GM23338 (cell line): ENCODE measurements around the gene LAMB1. TPM values are rescaled to one million over a fixed set of nuclear protein-coding genes. Genes with fewer than 3 reads are reported as not detected.

Experiments
- ATAC-seq: fragments of 200-7000 bp; cut with Tn5 transposase; 3 replicates; pipeline ENCODE4 v1.9.1; 2020
- DNase-seq: peaks from one replicate; pipeline ENCODE4 v3.0.0-alpha.2; 2015; ENCODE audit warnings: low spot score
- H2AFZ ChIP-seq: fragments of 200-600 bp; sonication (generic); 2 replicates; pipeline ENCODE4 v1.8.0; 2016; ENCODE audit warnings: antibody characterized with exemption, mild to moderate bottlenecking, moderate library complexity
- H3F3A ChIP-seq: fragments of 200-600 bp; sonication (generic); replicated peaks from 2 replicates; pipeline ENCODE4 v1.8.0; 2017; ENCODE audit warnings: antibody characterized with exemption, mixed run types, low read depth
- H3K27ac ChIP-seq: fragments of 200-600 bp; sonication (generic); 2 replicates; pipeline ENCODE4 v1.6.1; 2016; ENCODE audit warnings: low read depth
- H3K27me3 ChIP-seq: fragments of 200-600 bp; sonication (generic); 2 replicates; pipeline ENCODE4 v1.8.0; 2016; ENCODE audit warnings: mild to moderate bottlenecking, mixed run types, moderate library complexity; ENCODE audit not compliant: insufficient read depth
- H3K36me3 ChIP-seq: fragments of 200-600 bp; sonication (generic); 2 replicates; pipeline ENCODE4 v1.8.0; 2016; ENCODE audit warnings: mild to moderate bottlenecking; ENCODE audit not compliant: insufficient read depth
- H3K4me1 ChIP-seq: fragments of 200-600 bp; sonication (generic); 2 replicates; pipeline ENCODE4 v1.8.0; 2016; ENCODE audit warnings: mild to moderate bottlenecking, moderate library complexity; ENCODE audit not compliant: insufficient read depth
- H3K4me2 ChIP-seq: fragments of 200-600 bp; sonication (generic); 2 replicates; pipeline ENCODE4 v1.7.1; 2017; ENCODE audit warnings: mixed run types
- H3K4me3 ChIP-seq: fragments of 200-600 bp; sonication (generic); 2 replicates; pipeline ENCODE4 v1.6.1; 2016; ENCODE audit warnings: mixed run types
- H3K79me2 ChIP-seq: fragments of 200-600 bp; sonication (generic); replicated peaks from 2 replicates; pipeline ENCODE4 v1.8.0; 2017; ENCODE audit warnings: mild to moderate bottlenecking; ENCODE audit not compliant: insufficient read depth
- H3K9me2 ChIP-seq: fragments of 200-600 bp; sonication (generic); 2 replicates; pipeline ENCODE4 v1.8.0; 2017; ENCODE audit not compliant: insufficient read depth
- H4K20me1 ChIP-seq: fragments of 200-600 bp; sonication (generic); replicated peaks from 2 replicates; pipeline ENCODE4 v1.8.0; 2017; ENCODE audit warnings: mild to moderate bottlenecking; ENCODE audit not compliant: insufficient read depth
- H3K27ac Mint-ChIP-seq: 2 replicates; pipeline ENCODE4 v1.8.0; 2020; ENCODE audit warnings: inconsistent platforms, mild to moderate bottlenecking, moderate library complexity, mixed read lengths
- H3K27me3 Mint-ChIP-seq: 3 replicates; pipeline ENCODE4 v1.8.0; 2022; ENCODE audit warnings: low read depth, mild to moderate bottlenecking, moderate library complexity, mixed read lengths, inconsistent platforms; ENCODE audit not compliant: insufficient read depth, poor library complexity
- H3K36me3 Mint-ChIP-seq: 3 replicates; pipeline ENCODE4 v1.8.0; 2021; ENCODE audit warnings: low read depth, mild to moderate bottlenecking, inconsistent platforms, moderate library complexity, mixed read lengths
- H3K4me1 Mint-ChIP-seq: 3 replicates; pipeline ENCODE4 v1.8.0; 2020; ENCODE audit warnings: mild to moderate bottlenecking, inconsistent platforms, mixed read lengths
- H3K4me3 Mint-ChIP-seq: 3 replicates; pipeline ENCODE4 v1.8.0; 2021; ENCODE audit warnings: moderate library complexity, mild to moderate bottlenecking, inconsistent platforms, mixed read lengths
- H3K9me3 Mint-ChIP-seq: 3 replicates; pipeline ENCODE4 v1.8.0; 2020; ENCODE audit warnings: moderate library complexity, mild to moderate bottlenecking, inconsistent platforms, mixed read lengths
- CREB1 ChIP-seq: fragments of 250-450 bp; sonication (Bioruptor Pico); IDR thresholded peaks from 2 replicates; pipeline ENCODE4 v1.5.0; 2020; ENCODE audit warnings: low read depth, mild to moderate bottlenecking, moderate library complexity
- EZH2phosphoT487 ChIP-seq: fragments of 200-600 bp; sonication (generic); IDR thresholded peaks from one replicate; pipeline ENCODE4 v1.8.1; 2018; ENCODE audit warnings: antibody characterized with exemption; ENCODE audit not compliant: unreplicated experiment
- JUNB ChIP-seq: IDR thresholded peaks from one replicate; pipeline ENCODE4 v1.6.1; 2016; ENCODE audit warnings: antibody characterized with exemption; ENCODE audit not compliant: unreplicated experiment
- POLR2AphosphoS5 ChIP-seq: IDR thresholded peaks from 2 replicates; pipeline ENCODE4 v1.6.1; 2016; ENCODE audit warnings: antibody characterized with exemption, low read depth
- STAT1 ChIP-seq: IDR thresholded peaks from one replicate; pipeline ENCODE4 v1.6.1; 2016; ENCODE audit warnings: antibody characterized with exemption; ENCODE audit not compliant: unreplicated experiment
- ZNF114 ChIP-seq: fragments of 250-450 bp; sonication (Bioruptor Pico); IDR thresholded peaks from 2 replicates; pipeline ENCODE4 v1.5.0; 2020; ENCODE audit warnings: mild to moderate bottlenecking, moderate library complexity
- ZNF331 ChIP-seq: fragments of 250-450 bp; sonication (Bioruptor Pico); IDR thresholded peaks from 2 replicates; pipeline ENCODE4 v1.5.0; 2020; ENCODE audit warnings: low read depth, mild to moderate bottlenecking, moderate library complexity
- polyA plus RNA-seq: library from polyadenylated mRNA; unstranded; fragments of >200 nt; fragmentation: Nextera tagmentation; extraction: Ambion mirVana; gene quantifications from 2 replicates; pipeline ENCODE4 v1.2.1, GENCODE V29; 2016
- total RNA-seq: library from RNA; depleted of rRNA; stranded (reverse); fragments of >200 nt; shearing (Covaris generic); gene quantifications from 2 replicates; pipeline ENCODE4 v1.2.3, GENCODE V29; 2014
- TF ChIP-seq, protein P1 (sequence below): fragments of 250-450 bp; sonication (Bioruptor Pico); IDR thresholded peaks from 2 replicates; pipeline ENCODE4 v1.5.0; 2020; ENCODE audit warnings: mild to moderate bottlenecking, moderate library complexity
- TF ChIP-seq, protein P2 (sequence below): IDR thresholded peaks from 2 replicates; pipeline ENCODE4 v1.6.1; 2016; ENCODE audit warnings: antibody characterized with exemption

Gene LAMB1
- total and polyA plus RNA-seq, 2 experiments from 2014 or later = 53.5 to 57.8 TPM

DNA sequence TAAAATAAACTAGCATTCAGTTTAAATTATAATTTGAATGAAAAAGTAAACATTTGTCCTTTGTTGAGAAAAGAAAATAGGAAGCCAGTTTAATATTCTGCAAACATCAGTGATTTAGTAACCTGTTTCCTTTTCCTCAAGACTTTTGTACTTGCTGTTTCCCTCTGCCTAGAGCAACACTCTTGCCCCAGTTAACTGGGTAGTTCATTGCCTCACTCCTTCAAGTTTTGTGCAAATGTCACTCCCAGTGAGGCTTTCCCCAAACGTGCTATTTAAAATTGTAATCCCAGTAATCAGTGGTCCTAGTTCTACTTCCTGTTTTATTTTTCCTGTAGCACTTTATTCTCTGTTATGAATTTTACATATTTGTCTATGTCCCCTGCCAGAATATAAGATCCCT is 88.1 kb downstream of the LAMB1 start (continued):
- TF ChIP-seq, protein P1, sequence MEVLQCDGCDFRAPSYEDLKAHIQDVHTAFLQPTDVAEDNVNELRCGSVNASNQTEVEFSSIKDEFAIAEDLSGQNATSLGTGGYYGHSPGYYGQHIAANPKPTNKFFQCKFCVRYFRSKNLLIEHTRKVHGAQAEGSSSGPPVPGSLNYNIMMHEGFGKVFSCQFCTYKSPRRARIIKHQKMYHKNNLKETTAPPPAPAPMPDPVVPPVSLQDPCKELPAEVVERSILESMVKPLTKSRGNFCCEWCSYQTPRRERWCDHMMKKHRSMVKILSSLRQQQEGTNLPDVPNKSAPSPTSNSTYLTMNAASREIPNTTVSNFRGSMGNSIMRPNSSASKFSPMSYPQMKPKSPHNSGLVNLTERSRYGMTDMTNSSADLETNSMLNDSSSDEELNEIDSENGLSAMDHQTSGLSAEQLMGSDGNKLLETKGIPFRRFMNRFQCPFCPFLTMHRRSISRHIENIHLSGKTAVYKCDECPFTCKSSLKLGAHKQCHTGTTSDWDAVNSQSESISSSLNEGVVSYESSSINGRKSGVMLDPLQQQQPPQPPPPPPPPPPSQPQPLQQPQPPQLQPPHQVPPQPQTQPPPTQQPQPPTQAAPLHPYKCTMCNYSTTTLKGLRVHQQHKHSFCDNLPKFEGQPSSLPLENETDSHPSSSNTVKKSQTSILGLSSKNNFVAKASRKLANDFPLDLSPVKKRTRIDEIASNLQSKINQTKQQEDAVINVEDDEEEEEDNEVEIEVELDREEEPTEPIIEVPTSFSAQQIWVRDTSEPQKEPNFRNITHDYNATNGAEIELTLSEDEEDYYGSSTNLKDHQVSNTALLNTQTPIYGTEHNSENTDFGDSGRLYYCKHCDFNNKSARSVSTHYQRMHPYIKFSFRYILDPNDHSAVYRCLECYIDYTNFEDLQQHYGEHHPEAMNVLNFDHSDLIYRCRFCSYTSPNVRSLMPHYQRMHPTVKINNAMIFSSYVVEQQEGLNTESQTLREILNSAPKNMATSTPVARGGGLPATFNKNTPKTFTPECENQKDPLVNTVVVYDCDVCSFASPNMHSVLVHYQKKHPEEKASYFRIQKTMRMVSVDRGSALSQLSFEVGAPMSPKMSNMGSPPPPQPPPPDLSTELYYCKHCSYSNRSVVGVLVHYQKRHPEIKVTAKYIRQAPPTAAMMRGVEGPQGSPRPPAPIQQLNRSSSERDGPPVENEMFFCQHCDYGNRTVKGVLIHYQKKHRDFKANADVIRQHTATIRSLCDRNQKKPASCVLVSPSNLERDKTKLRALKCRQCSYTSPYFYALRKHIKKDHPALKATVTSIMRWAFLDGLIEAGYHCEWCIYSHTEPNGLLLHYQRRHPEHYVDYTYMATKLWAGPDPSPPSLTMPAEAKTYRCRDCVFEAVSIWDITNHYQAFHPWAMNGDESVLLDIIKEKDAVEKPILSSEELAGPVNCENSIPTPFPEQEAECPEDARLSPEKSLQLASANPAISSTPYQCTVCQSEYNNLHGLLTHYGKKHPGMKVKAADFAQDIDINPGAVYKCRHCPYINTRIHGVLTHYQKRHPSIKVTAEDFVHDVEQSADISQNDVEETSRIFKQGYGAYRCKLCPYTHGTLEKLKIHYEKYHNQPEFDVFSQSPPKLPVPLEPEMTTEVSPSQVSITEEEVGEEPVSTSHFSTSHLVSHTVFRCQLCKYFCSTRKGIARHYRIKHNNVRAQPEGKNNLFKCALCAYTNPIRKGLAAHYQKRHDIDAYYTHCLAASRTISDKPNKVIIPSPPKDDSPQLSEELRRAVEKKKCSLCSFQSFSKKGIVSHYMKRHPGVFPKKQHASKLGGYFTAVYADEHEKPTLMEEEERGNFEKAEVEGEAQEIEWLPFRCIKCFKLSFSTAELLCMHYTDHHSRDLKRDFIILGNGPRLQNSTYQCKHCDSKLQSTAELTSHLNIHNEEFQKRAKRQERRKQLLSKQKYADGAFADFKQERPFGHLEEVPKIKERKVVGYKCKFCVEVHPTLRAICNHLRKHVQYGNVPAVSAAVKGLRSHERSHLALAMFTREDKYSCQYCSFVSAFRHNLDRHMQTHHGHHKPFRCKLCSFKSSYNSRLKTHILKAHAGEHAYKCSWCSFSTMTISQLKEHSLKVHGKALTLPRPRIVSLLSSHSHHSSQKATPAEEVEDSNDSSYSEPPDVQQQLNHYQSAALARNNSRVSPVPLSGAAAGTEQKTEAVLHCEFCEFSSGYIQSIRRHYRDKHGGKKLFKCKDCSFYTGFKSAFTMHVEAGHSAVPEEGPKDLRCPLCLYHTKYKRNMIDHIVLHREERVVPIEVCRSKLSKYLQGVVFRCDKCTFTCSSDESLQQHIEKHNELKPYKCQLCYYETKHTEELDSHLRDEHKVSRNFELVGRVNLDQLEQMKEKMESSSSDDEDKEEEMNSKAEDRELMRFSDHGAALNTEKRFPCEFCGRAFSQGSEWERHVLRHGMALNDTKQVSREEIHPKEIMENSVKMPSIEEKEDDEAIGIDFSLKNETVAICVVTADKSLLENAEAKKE (CRISPR knock-in tag) = no peak
- TF ChIP-seq EZH2phosphoT487 (no peak), JUNB (no peak), STAT1 (no peak), ZNF114 (no peak), ZNF331 (CRISPR knock-in tag) (no peak), CREB1 (no peak)
- TF ChIP-seq, protein P2, sequence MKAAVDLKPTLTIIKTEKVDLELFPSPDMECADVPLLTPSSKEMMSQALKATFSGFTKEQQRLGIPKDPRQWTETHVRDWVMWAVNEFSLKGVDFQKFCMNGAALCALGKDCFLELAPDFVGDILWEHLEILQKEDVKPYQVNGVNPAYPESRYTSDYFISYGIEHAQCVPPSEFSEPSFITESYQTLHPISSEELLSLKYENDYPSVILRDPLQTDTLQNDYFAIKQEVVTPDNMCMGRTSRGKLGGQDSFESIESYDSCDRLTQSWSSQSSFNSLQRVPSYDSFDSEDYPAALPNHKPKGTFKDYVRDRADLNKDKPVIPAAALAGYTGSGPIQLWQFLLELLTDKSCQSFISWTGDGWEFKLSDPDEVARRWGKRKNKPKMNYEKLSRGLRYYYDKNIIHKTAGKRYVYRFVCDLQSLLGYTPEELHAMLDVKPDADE = no peak

DNA sequence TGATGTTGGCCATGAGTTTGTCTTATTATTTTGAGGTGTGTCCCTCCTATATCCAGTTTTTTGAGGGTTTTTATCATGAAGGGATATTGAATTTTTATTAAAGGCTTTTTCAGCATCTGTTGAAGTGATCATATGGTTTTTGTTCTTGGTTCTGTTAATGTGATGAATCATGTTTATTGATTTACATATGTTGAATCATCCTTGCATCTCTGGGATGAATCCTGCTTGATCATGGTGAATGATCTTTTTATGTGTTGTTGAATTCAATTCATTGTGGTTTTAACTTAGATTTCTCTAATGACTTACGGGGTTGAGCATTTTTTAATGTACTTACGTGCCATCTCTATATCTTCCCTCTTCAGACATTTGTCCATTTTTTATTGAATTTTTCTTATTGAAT is 89.1 kb downstream of the LAMB1 start:
- Mint-ChIP-seq H3K4me1 (no peaks in the 10 kb centered on the region), H3K27ac (peak overlapping the region; percentile 30; the same call in 1 of the 2 replicates), H3K27me3 (no peaks in the 10 kb centered on the region), H3K36me3 (peaks cover 56% of the 10 kb centered on the region), H3K4me3 (no peak overlapping the region), H3K9me3 (no peaks in the 10 kb centered on the region)
- H3K79me2 ChIP-seq = peaks cover 35% of the 10 kb centered on the region
- peaks cover 22% of the 10 kb centered on the region; the same call in 1 of the 2 replicates for H3K36me3 ChIP-seq
- H3K4me2 ChIP-seq = no peak overlapping the region
- no peaks in the 10 kb centered on the region for H3F3A ChIP-seq
- no peak for ATAC-seq
- DNase-seq = no peak
- H3K27me3 ChIP-seq = no peaks in the 10 kb centered on the region
- H3K4me3 ChIP-seq = no peak overlapping the region
- H3K27ac ChIP-seq = no peak overlapping the region
- H4K20me1 ChIP-seq = peaks cover 4% of the 10 kb centered on the region; the same call in 1 of the 2 replicates
- H3K9me2 ChIP-seq = no peaks in the 10 kb centered on the region
- H3K4me1 ChIP-seq = no peaks in the 10 kb centered on the region
- H2AFZ ChIP-seq = no peak overlapping the region
- TF ChIP-seq JUNB (no peak), POLR2AphosphoS5 (no peak), EZH2phosphoT487 (no peak), STAT1 (no peak), ZNF114 (no peak)
- TF ChIP-seq, protein P1 (CRISPR knock-in tag) = no peak
